A549 (cell line): ENCODE results near the gene RNF152. TPM values are rescaled to one million over a fixed set of nuclear protein-coding genes. Genes with fewer than 3 reads are reported as not detected.

ENCODE experiments used
- ATAC-seq, 2 experiments: fragments of 200-7000 bp in 1 of 2; fragments of >200 bp in 1 of 2; cut with Nextera tagmentation in 1 of 2; cut with Tn5 transposase in 1 of 2; 3 replicates each; pipeline versions ENCODE4 v1.8.0 to v1.9.1; 2018 to 2020; ENCODE audit warnings: mild to moderate bottlenecking in 1 of 2, moderate library complexity in 1 of 2
- CTCF ChIA-PET: fragments of 300-600 bp; sonication (Branson Sonifier 250); formaldehyde crosslinking; extraction: SDS; loops from one replicate; lab custom pipeline; 2021; ENCODE audit warnings: antibody characterized with exemption, inconsistent platforms; lab: Yijun Ruan, JAX
- POLR2A ChIA-PET: fragments of 350-600 bp; formaldehyde crosslinking; extraction: SDS; loops from one replicate; lab custom pipeline; 2021; ENCODE audit warnings: antibody characterized with exemption, inconsistent platforms; lab: Yijun Ruan, JAX
- DNase-seq, 2 experiments: peaks; one replicate each; pipeline versions ENCODE4 v3.0.0 to v3.0.0-alpha.2; 2011 to 2016; ENCODE audit warnings: low read depth in 1 of 2, low spot score in 1 of 2
- FAIRE-seq: peaks from 2 replicates; lab custom pipeline; 2011; peaks lifted over from hg19 to GRCh38; lab: Jason Lieb, UNC
- H3K27ac ChIP-seq, 2 experiments: fragments of >200 bp; sonication (Bioruptor Twin); formaldehyde crosslinking; 3 replicates each; pipeline ENCODE4 v1.5.1; 2016 to 2017
- H3K4me1 ChIP-seq: fragments of >200 bp; sonication (Bioruptor Twin); formaldehyde crosslinking; 3 replicates; pipeline ENCODE4 v1.6.1; 2016
- H3K4me2 ChIP-seq: fragments of >200 bp; sonication (Bioruptor Twin); formaldehyde crosslinking; 3 replicates; pipeline ENCODE4 v1.6.1; 2016
- H3K4me3 ChIP-seq: fragments of >200 bp; sonication (Bioruptor Twin); formaldehyde crosslinking; 3 replicates; pipeline ENCODE4 v1.5.1; 2016
- H3K9me3 ChIP-seq: fragments of >200 bp; sonication (Bioruptor Twin); formaldehyde crosslinking; 3 replicates; pipeline ENCODE4 v1.6.1; 2016
- BHLHE40 ChIP-seq: IDR thresholded peaks from 2 replicates; pipeline ENCODE4 v1.6.1; 2012; ENCODE audit warnings: low read depth, low read length, inconsistent platforms
- CEBPB ChIP-seq, 2 experiments: fragments of >200 bp in 1 of 2; sonication (Bioruptor Twin) in 1 of 2; formaldehyde crosslinking in 1 of 2; IDR thresholded peaks; 2 replicates each; pipeline ENCODE4 v1.6.1; 2012 to 2016
- CTCF ChIP-seq: fragments of >200 bp; sonication (Bioruptor Twin); formaldehyde crosslinking; IDR thresholded peaks from 3 replicates; pipeline ENCODE4 v1.5.1; 2016
- EHF ChIP-seq: fragments of 250-450 bp; sonication (Bioruptor Pico); IDR thresholded peaks from 2 replicates; pipeline ENCODE4 v1.5.0; 2020; ENCODE audit warnings: mild to moderate bottlenecking
- HEYL ChIP-seq: fragments of 250-450 bp; sonication (Bioruptor Pico); IDR thresholded peaks from 2 replicates; pipeline ENCODE4 v1.8.0; 2021; ENCODE audit warnings: mild to moderate bottlenecking, moderate library complexity
- HOXB13 ChIP-seq: fragments of 250-450 bp; sonication (Bioruptor Pico); IDR thresholded peaks from 2 replicates; pipeline ENCODE4 v1.5.0; 2020; ENCODE audit warnings: low read depth, mild to moderate bottlenecking, moderate library complexity
- NFE2L2 ChIP-seq: fragments of 150-350 bp; conservative IDR thresholded peaks from 2 replicates; pipeline ENCODE4 v1.6.1; 2014; ENCODE audit warnings: low read length
- NR3C1 ChIP-seq: fragments of >200 bp; sonication (Bioruptor Twin); formaldehyde crosslinking; IDR thresholded peaks from 3 replicates; pipeline ENCODE4 v1.6.1; 2017
- PHF8 ChIP-seq: fragments of 200-600 bp; sonication (generic); IDR thresholded peaks from 2 replicates; pipeline ENCODE4 v1.6.1; 2016; ENCODE audit warnings: low read depth, mild to moderate bottlenecking, antibody characterized with exemption, moderate library complexity, borderline replicate concordance
- RARB ChIP-seq: fragments of 250-450 bp; sonication (Bioruptor Pico); IDR thresholded peaks from 2 replicates; pipeline ENCODE4 v1.8.0; 2021; ENCODE audit warnings: mild to moderate bottlenecking, moderate library complexity
- REST ChIP-seq: fragments of 200-600 bp; sonication (generic); IDR thresholded peaks from 2 replicates; pipeline ENCODE4 v1.6.1; 2016; ENCODE audit warnings: antibody characterized with exemption, mild to moderate bottlenecking, moderate library complexity
- RFX5 ChIP-seq: fragments of 450-650 bp; IDR thresholded peaks from 2 replicates; pipeline ENCODE4 v1.7.1; 2014; ENCODE audit warnings: antibody characterized with exemption, mild to moderate bottlenecking, moderate library complexity
- RNF2 ChIP-seq: fragments of 200-600 bp; sonication (generic); IDR thresholded peaks from 2 replicates; pipeline ENCODE4 v1.6.1; 2016; ENCODE audit warnings: low read depth, mild to moderate bottlenecking, antibody characterized with exemption, moderate library complexity, borderline replicate concordance
- TP53 ChIP-seq: fragments of 250-450 bp; sonication (Bioruptor Pico); IDR thresholded peaks from 2 replicates; pipeline ENCODE4 v1.5.0; 2021; ENCODE audit warnings: mild to moderate bottlenecking, moderate library complexity
- USF2 ChIP-seq: fragments of 450-650 bp; IDR thresholded peaks from 2 replicates; pipeline ENCODE4 v1.6.1; 2014; ENCODE audit warnings: antibody characterized with exemption
- ZFP36 ChIP-seq: fragments of 450-650 bp; IDR thresholded peaks from 2 replicates; pipeline ENCODE4 v1.6.1; 2014; ENCODE audit warnings: borderline replicate concordance; ENCODE audit not compliant: partially characterized antibody
- ZNF302 ChIP-seq: fragments of 250-450 bp; sonication (Bioruptor Pico); IDR thresholded peaks from 2 replicates; pipeline ENCODE4 v1.9.0; 2021; ENCODE audit warnings: inconsistent platforms, mild to moderate bottlenecking, moderate library complexity
- WGBS: methylation state at CpG from one replicate; pipeline ENCODE4 v1.1.6; 2017; ENCODE audit errors: missing lambda C conversion rate; 5-methylcytosine and 5-hydroxymethylcytosine counted together
- polyA plus RNA-seq, 4 experiments: library from polyadenylated mRNA; depleted of rRNA in 3 of 4; stranded (reverse); fragments of >200 nt; fragmentation: RNase III in 1 of 4; extraction: RNeasy Plus Mini Kit Qiagen cat#74134 plus additional on column Dnase treatment in 1 of 4; gene quantifications; 2 replicates in 3 of 4; 3 replicates in 1 of 4; pipeline ENCODE4 v1.2.3, GENCODE V29; 2011 to 2017

The RNF152 gene
- polyA plus RNA-seq, 2 of the 4 experiments (the other 2 are of a cell fraction): 0.12 TPM; not detected in 1

- no peaks in the 10 kb centered on the region for H3K4me1 ChIP-seq
- ATAC-seq: no peak
- TF ChIP-seq EHF: no peak
- TF ChIP-seq ZFP36: no peak
- no peak for TF ChIP-seq NR3C1
- TF ChIP-seq RARB (CRISPR knock-in tag): no peak
- TF ChIP-seq, all 56 proteins: peak for 0
- Histone ChIP-seq H3K9me3 (no peaks in the 10 kb centered on the region), H3K27ac (no peak overlapping the region), H3K4me3 (no peak overlapping the region), H3K4me2 (no peak overlapping the region)
- CTCF ChIA-PET: no interaction called here
- 67% methylated on average over 4 of the region's 4 CpGs for WGBS
- POLR2A ChIA-PET: no interaction called here
- FAIRE-seq (no peak), DNase-seq (no peak)
Observed at GRCh38 chr18:61869636-61870035, 23.2 kb downstream of the RNF152 start.

GRCh38 chr18:61865466-61866175 lies 27.2 kb downstream of the RNF152 start:
- DNase-seq (no peak), ATAC-seq (no peak), FAIRE-seq (no peak)
- H3K27ac ChIP-seq: no peak overlapping the region
- CTCF ChIA-PET: interaction anchor here (1.0 kb wide), 1 partner anchor 35 kb away, joined by 3 read pairs; no protein-coding TSS in a partner anchor
- no peak for TF ChIP-seq BHLHE40
- no peak overlapping the region for H3K4me3 ChIP-seq
- POLR2A ChIA-PET: no interaction called here
- H3K4me2 ChIP-seq: no peak overlapping the region
- WGBS: 8% methylated on average over 3 of the region's 3 CpGs
- H3K9me3 ChIP-seq: no peaks in the 10 kb centered on the region
- H3K4me1 ChIP-seq: no peaks in the 10 kb centered on the region

- Histone ChIP-seq H3K27ac (no peak overlapping the region), H3K9me3 (no peaks in the 10 kb centered on the region), H3K4me3 (no peak overlapping the region), H3K4me1 (no peaks in the 10 kb centered on the region), H3K4me2 (no peak overlapping the region)
- ChIA-PET POLR2A (no interaction called here), CTCF (interaction anchor here (1.9 kb wide), 1 partner anchor 280 kb away, joined by 4 read pairs; no protein-coding TSS in a partner anchor)
- WGBS: 36% methylated on average over 3 of the region's 3 CpGs
- FAIRE-seq (no peak), DNase-seq (no peak), ATAC-seq (no peak)
- TF ChIP-seq CEBPB (IDR thresholded peaks at IDR 0.05) (no peak), PHF8 (no peak), EHF (no peak), RNF2 (no peak), HOXB13 (CRISPR knock-in tag) (no peak), RARB (CRISPR knock-in tag) (no peak), USF2 (no peak), REST (no peak), ZNF302 (CRISPR knock-in tag) (no peak), CTCF (no peak), HEYL (CRISPR knock-in tag) (no peak), TP53 (CRISPR knock-in tag) (no peak), RFX5 (no peak), NFE2L2 (no peak)
Observed at GRCh38 chr18:61861372-61861771, 31.4 kb downstream of the RNF152 start.
